GM13977 (cell line): ENCODE data around the gene WDR83.
A peak's percentile ranks its signal among the peaks of the same experiment; 100 is the strongest.

Source experiments
- DNase-seq: peaks from one replicate; pipeline ENCODE4 v3.0.0; 2012; ENCODE audit warnings: low spot score
- in situ Hi-C: fragments of 300-500 bp; cut with MboI; formaldehyde crosslinking; loops from one replicate; pipeline ENCODE4 v1.12.0; 2022; ENCODE audit warnings: low sequenced_read_pairs, low pct_unique_long_range_greater_than_20kb, mixed read lengths, inconsistent platforms; ENCODE audit not compliant: unreplicated experiment
- TF ChIP-seq, protein P1 (sequence below): IDR thresholded peaks from 2 replicates; pipeline ENCODE4 v1.5.1; 2012; ENCODE audit warnings: mild to moderate bottlenecking, control low read depth; ENCODE audit not compliant: insufficient read depth; ENCODE audit errors: extremely low read depth, missing control alignments

Gene WDR83

DNA sequence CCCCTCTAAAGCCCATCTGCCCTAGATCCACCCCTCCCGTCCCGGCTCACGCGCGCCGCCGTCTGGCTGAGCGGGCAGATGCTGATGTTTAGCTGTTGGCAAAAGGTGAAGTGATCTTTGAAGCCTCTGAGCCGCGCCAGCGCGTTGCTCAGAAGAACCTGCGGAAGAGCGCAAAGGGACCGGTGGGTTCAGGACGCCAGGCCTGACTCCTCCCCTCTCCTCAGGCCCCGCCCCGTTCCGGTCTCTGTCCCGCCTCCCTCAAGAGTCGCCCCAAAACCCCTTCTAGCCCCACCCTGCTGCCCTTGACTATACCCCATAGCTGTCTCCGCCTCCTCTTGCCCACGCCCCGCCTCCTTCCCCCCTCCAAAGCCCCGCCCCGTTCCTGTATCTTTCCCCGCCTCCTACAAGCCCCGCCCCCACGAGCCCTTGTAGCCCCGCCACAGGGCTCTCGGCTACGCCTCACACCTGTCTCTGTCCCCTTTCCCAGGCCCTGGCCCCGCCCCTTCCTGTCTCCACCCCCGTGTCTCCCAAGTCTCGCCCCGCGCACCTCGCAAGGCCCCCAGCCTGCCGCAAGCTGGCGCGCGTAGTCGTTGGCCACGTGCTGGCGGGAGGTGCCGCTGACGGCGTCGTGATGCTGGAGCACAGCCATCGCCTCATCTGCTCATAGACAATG lies 9.6 kb upstream of the WDR83 start:
- in situ Hi-C loops, result no loop called here
- DNase-seq, result peak; percentile 64
- TF ChIP-seq, protein P1, sequence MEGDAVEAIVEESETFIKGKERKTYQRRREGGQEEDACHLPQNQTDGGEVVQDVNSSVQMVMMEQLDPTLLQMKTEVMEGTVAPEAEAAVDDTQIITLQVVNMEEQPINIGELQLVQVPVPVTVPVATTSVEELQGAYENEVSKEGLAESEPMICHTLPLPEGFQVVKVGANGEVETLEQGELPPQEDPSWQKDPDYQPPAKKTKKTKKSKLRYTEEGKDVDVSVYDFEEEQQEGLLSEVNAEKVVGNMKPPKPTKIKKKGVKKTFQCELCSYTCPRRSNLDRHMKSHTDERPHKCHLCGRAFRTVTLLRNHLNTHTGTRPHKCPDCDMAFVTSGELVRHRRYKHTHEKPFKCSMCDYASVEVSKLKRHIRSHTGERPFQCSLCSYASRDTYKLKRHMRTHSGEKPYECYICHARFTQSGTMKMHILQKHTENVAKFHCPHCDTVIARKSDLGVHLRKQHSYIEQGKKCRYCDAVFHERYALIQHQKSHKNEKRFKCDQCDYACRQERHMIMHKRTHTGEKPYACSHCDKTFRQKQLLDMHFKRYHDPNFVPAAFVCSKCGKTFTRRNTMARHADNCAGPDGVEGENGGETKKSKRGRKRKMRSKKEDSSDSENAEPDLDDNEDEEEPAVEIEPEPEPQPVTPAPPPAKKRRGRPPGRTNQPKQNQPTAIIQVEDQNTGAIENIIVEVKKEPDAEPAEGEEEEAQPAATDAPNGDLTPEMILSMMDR, result no peak

DNA sequence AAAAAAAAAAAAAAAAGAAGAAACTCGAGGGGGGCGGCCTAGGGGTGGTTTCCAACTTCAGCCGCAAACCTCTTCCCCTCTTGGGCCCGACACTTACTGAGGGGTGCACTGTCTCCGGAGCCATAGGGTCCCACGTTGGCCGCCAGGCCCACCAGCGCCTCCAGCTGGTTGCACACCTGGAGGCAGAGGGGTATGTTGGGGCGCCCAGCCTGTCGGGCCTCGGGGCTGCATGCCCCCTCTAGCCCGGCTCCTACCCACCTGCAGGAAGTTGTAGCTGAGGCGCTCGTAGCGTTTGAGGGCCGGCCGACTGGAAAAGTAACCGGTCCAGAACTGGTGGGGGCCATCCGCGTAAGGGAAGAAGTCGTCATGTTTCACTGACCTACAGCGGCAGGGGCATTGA lies 8.6 kb upstream of the WDR83 start:
- no peak for DNase-seq
- TF ChIP-seq, protein P1, result no peak
- in situ Hi-C loops, result no loop called here

DNA sequence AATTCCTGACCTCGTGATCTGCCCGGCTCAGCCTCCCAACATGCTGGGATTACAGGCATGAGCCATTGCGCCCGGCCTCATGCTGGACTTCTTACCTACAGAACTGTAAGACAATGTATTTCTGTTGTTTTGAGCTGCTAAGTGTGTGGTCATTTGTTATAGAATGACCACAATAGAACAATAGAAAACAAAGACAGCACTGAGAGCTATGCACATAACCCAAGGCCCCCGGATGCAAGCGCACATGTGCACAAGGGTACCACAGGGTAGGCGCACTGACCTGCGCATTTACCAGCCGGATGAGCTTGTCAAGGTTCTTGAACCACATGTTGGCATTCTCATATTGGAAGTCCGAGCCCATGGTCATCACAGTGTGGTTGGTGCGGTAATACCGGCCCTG lies 5.6 kb upstream of the WDR83 start:
- DNase-seq, result no peak
- in situ Hi-C loops, result no loop called here

DNA sequence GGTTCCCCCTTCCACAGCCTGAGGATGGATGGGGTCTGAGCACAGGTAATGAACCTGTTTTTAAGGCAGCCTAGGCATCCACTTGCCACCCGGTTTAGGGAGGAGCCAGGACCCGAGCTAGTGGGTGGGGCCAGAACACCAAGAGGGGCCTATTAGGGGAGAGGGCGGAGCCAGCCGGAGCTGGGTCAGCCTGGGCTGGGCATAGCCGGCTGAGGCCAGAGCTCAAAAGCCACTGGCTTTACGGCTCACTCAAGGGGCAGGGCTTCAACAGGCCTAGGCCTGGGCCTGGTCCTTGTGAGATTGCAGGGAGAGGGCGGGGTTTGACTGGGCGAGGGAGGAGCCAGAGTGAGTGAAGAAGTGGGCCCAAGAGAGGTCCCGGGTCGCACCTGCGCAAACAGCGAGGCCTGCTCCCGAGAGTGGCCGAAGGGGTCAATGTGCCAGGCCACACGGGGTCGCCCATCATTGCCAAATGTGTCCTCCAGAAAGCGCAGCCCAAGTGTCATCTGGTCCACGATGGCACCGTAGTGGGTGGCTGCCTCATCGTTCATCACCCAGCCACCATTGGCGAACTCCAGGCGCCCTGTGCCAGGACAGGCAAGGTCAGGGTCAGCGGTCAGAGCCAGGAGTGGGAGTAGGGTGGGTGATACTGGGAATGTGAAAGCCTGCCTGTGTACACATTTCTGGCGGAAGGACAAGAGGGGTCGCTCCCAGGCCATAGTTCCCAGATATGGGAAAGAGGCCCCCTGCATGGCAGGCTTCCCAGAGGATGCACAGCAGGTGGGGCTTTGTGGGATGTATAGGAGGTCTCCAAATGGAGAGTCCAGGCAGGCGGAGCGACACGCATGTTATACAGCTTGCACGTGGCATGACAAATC lies 2.0 kb upstream of the WDR83 start:
- no peak for DNase-seq
- TF ChIP-seq, protein P1, result no peak
- in situ Hi-C loops, result no loop called here

More for the DNA sequence above, 5.6 kb upstream of the WDR83 start:
- TF ChIP-seq, protein P1, result no peak

DNA sequence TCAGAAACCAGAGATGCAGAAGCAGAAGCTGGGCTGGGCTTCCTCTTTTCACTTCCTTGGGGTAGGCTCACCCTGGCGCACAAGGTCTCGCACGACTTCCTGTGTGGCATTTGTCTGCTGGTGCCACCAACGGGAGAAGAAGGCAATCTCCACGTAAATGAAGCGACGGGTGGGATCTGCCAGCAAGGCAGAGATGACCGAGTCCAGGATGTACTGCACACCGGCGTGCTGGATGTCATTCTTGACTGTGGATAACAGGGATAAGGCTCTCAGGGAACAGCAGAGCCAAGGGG lies 1.4 kb upstream of the WDR83 start:
- in situ Hi-C loops, result no loop called here
- peak; percentile 80 for DNase-seq
- TF ChIP-seq, protein P1, result no peak

DNA sequence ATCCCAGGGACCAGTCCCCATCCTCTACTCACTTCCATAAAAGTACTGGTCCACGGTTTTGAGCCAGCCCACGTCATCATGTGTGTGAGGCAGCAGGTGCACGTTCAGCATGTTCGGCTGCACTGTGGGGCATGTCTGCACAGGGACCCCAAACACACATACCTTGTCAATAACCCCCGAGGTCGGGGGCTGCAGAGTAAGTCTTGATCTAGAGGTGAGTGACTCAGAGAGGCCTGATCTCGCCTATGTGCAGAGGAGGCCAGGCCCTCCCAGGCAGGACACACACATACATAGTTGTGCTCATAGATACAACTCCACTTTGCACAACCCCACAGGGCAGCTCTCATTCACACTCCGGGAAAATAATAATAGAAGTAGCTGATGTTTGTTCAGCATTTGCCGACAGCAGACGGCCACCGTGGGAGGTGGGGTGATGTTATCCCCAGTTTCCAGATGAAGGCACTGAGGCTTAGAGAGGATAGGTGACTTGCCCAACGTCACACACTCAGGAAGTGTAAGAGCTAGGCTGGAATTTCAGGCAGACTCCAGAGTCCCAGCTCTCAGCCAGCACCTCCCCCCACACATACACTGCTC lies 839 bp upstream of the WDR83 start:
- in situ Hi-C loops, result no loop called here
- TF ChIP-seq, protein P1, result no peak
- DNase-seq, result peak; percentile 57
